HTERT RPE-1 (cell line): ENCODE results near the gene MUC5B.
"Not testable (repeated sequence)": the region's sequence is repeated elsewhere in the genome, so short reads cannot be mapped to it uniquely, and the experiment has no call there.

Source experiments
- in situ Hi-C: fragments of 300-500 bp; cut with MboI; formaldehyde crosslinking; loops from 4 replicates; pipeline ENCODE4 v1.14.3; 2020; ENCODE audit warnings: low sequenced_read_pairs

The MUC5B gene

GRCh38 chr11:1222491-1223345 lies at the start of gene MUC5B:
Gene MUC5B (plus strand): TSS chr11:1223066. CDS start chr11:1223124, 58 bp downstream.
- in situ Hi-C loops: no loop called here

- in situ Hi-C loops: not testable (repeated sequence)
Observed at GRCh38 chr11:1173396-1173795, 49.5 kb upstream of the MUC5B start.

GRCh38 chr11:1174441-1175370 lies 48.2 kb upstream of the MUC5B start:
- in situ Hi-C loops: no loop called here

- in situ Hi-C loops: no loop called here
Observed at GRCh38 chr11:1175461-1176223, 47.2 kb upstream of the MUC5B start.

GRCh38 chr11:1176224-1177019 lies 46.4 kb upstream of the MUC5B start:
- in situ Hi-C loops: no loop called here

GRCh38 chr11:1177020-1177770 lies 45.7 kb upstream of the MUC5B start:
- in situ Hi-C loops: no loop called here

GRCh38 chr11:1177771-1178090 lies 45.1 kb upstream of the MUC5B start:
- in situ Hi-C loops: no loop called here

GRCh38 chr11:1178201-1178885 lies 44.5 kb upstream of the MUC5B start:
- in situ Hi-C loops: no loop called here

- in situ Hi-C loops: no loop called here
Observed at GRCh38 chr11:1178906-1179305, 44.0 kb upstream of the MUC5B start.

- in situ Hi-C loops: no loop called here
Observed at GRCh38 chr11:1179641-1180040, 43.2 kb upstream of the MUC5B start.

- in situ Hi-C loops: no loop called here
Observed at GRCh38 chr11:1180171-1180570, 42.7 kb upstream of the MUC5B start.

GRCh38 chr11:1180947-1181391 lies 41.9 kb upstream of the MUC5B start:
- in situ Hi-C loops: no loop called here

- in situ Hi-C loops: no loop called here
Observed at GRCh38 chr11:1181420-1181819, 41.4 kb upstream of the MUC5B start.

- in situ Hi-C loops: no loop called here
Observed at GRCh38 chr11:1181853-1182535, 40.9 kb upstream of the MUC5B start.

GRCh38 chr11:1184139-1184538 lies 38.7 kb upstream of the MUC5B start:
- in situ Hi-C loops: not testable (repeated sequence)

GRCh38 chr11:1188451-1189130 lies 34.3 kb upstream of the MUC5B start:
- in situ Hi-C loops: not testable (repeated sequence)

GRCh38 chr11:1189816-1190215 lies 33.0 kb upstream of the MUC5B start:
- in situ Hi-C loops: not testable (repeated sequence)
